Ovary (tissue), 3 donors: ENCODE data around the gene KBTBD6.
"Not testable (repeated sequence)": the region's sequence is repeated elsewhere in the genome, so short reads cannot be mapped to it uniquely, and the experiment has no call there.

ENCODE experiments used
- CTCF ChIP-seq, 3 donors: fragments of 450-650 bp in 2 of 3; fragments of 200-600 bp in 1 of 3; IDR thresholded peaks; one replicate each; pipeline versions ENCODE4 v1.5.1 to v1.8.0; 2016 to 2022; ENCODE audit warnings: antibody characterized with exemption in 3 of 3, mild to moderate bottlenecking in 1 of 3
- EP300 ChIP-seq: sonication (generic); formaldehyde crosslinking; IDR thresholded peaks from one replicate; pipeline ENCODE4 v1.6.1; 2017; ENCODE audit warnings: antibody characterized with exemption
- POLR2A ChIP-seq: fragments of 450-650 bp; IDR thresholded peaks from one replicate; pipeline ENCODE4 v1.6.1; 2017; ENCODE audit warnings: antibody characterized with exemption, mild to moderate bottlenecking, moderate library complexity
- donor health status: DM: no; HTN: no; CAD: no.

GRCh38 chr13:41095681-41096080 is 36.9 kb downstream of the KBTBD6 start:
- not testable (repeated sequence) for TF ChIP-seq CTCF (IDR thresholded peaks at IDR 0.05); EP300; POLR2A
